Measurements from ENCODE around the gene EPN3.
A peak's percentile ranks its signal among the peaks of the same experiment; 100 is the strongest.

The EPN3 gene

DNA sequence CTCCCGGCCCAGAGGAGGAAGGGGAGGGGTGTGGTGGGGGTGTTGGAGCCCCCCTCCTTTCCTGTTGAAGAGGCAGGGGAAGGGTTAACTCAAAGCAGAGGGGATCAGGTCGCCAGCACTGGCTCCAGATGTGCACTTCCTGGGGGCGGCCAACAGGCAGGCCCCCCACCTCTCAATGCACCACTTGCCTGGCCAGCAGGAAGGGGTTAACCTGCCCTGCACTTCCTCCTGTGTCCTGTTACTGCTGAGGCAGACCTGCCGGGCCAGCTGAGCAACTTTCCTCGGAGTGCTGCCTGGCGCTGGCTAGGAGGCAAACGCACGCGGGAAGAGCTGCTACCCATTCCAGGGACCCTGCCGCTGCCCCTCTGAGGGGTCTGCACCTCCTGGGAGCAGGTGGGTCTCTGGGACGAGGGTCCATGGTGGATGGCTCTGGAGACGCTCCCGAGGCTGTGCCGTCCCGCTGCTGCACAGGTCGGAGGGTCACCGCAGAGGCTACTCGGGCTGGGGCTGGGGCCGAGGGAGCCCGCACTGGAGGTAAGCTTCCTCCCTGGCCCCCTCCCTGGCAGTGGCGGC, at the start of gene EPN3:
Gene EPN3, plus strand, starts transcription at position 284 of the 573 bp plus-strand sequence. CDS start 3,822 bp downstream, outside the sequence.
- no peak for DNase-seq

DNA sequence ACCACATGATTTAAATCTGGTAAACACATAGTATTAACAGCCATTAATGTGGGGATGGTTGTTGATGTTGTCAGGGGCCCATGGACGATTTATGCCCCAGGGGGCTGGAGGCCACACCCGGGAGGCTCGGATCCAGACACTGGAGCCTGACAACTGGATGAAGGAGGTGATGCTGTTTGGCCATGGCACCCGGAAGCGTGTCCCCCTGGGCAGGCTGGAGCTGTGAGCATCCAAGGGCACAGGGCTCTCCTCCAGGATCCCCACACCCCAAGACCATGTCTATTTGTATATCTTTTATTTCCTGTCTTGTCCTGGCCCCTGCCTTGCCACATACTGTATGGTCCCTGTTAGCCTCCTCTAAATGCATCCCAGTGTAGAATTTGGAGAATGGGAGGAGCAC, 49.3 kb upstream of the EPN3 start:
- DNase-seq, result no peak

DNA sequence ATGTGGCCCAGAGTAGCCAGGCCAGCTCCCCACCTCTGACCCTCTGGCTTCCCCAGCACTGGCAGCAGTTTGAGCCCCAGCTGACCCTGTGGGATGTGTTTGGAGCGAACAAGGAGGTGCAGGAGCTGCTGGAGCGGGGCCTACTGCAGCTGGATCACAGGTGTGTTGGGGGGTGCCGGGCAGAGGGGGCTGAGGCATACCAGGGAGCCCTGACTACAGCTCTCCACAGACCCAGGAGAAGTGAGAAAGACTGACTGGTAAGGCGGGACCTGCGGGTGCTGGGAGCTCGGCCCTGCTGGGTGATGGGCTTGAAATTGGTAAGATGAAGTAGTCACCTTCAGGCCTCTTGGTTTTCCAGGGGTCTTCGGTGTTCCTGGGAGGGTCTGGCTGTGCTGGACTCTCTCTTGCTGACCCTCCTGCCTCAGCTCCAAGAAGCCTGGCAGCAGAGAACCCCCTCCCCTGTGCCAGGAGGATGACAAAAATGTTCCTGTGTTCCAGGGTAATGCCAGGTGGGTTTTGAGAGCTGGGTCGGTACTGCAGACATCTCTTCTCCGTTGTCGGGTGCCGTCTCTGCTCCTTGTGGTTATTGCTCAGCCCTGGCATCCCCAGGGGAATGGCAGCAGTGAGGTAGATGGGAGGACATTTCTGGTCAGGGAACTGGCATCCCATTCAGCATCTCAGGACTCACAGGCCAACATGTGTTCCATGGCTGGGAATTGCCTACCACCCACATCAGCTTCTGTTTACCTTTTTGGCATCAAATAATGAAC, 48.0 kb upstream of the EPN3 start:
- no peak for DNase-seq

DNA sequence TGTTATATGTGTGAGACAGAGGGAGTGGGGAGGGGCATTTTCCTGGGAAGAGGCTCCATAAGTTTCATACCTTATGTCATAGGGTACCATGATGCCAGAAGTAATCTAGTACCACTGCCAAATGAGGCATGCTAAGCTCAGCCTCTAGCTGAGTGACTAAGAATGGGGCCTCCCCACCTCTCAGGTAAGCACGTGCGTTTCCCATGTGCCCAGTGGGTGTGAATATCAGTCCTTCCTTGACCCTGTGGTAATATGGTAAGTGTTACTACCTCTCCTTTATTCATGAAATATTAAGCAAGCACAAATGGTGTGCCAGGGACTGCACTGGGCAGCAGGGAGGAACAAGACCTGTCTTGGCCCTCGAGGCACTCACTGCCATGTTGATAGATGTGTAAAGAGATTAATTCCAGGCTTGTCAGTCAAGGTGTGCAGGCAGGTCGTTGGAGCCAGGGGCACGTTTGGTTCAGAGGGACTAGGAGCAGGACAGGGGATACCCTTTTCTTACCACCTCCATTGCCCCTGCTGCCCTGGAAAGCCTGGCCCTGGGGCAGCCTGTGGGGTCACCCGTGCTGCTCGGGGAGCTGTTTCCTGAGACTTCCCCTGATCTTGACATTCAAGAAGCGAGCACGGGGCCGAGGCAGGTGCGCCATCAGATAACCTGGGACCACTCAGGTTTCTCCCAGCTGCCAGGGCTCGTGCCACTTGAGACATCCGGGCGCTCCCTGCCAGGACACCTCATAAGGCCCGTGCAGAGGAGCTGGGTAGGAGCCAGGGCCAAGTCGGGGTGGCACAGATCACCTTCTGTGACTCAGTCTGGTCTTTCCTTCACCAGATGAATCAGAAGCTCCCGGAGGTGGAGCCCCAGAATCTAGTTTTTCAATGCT, 45.1 kb upstream of the EPN3 start:
- DNase-seq, result no peak

DNA sequence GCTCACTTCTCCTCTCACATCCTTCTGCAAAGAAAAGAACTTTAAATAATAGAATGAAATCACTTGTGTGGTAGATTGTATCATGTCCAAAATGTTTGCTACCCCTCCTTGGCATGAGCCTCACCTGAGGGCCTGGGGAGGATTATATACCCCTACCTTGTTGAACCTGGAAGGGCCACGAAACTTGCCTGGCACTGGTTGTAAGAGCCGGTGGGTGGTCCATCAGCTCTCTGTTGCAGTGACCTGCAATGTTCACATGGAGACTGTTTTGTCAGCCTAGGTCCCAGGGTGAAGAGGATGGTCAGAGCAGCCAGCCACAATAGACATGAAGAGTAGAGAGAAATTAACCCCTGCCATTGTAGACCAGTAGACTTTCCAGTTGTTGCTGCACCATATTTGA, 43.7 kb upstream of the EPN3 start:
- no peak for DNase-seq

DNA sequence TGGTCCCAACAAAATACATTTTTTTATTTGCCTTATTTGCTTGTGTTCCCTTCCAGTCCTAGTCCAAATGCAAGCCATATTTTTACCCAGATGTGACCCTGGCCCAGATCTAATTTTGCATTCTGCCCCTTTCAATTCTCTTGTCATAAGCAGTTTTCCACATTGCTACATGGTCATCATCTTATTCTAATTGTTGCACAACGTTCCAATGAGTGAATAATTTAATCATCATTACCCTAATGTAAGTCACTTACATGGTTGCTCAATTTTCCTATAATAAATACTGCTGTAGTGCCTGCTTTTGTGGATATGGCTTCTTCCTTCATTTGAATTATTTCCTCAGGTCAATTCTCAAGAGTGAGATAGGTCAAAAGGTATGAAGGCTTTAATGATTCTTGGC, 41.0 kb upstream of the EPN3 start:
- DNase-seq, result no peak

DNA sequence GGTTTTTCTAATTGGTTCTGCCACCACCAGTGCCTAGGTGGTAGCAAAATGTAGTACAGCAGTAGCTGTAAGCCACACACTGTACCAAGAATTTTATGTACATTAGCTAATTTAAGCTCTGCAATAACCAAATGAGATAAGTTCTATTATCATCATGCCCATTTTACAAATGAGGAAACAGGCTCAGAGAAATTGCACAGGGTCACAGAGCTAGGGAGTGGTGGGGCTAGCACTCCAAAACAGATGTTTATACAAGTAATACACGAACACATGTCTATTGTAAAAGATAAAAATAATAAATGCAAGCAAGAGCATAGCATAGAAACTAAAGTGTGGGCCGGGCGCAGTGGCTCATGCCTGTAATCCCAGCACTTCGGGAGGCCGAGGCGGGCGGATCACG, 40.3 kb upstream of the EPN3 start:
- DNase-seq, result no peak

DNA sequence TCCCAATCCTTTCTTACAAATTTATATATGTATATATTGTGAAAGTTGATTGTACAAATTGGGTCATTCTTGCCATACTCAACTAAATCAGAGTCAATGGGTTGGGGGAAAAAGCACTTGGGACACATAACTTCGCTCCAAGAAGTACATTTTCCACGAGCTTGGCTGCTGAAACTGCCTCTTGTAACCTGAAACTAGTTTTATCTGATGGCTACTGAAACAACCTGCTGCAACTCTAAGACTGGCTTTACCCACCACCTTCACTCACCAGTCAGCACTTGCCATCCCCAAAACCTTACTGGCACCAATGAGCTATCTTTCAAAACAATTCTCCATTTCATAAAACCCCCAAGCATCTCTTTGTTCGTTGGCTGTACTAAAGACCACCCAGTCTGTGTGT, 38.8 kb upstream of the EPN3 start:
- DNase-seq, result no peak

DNA sequence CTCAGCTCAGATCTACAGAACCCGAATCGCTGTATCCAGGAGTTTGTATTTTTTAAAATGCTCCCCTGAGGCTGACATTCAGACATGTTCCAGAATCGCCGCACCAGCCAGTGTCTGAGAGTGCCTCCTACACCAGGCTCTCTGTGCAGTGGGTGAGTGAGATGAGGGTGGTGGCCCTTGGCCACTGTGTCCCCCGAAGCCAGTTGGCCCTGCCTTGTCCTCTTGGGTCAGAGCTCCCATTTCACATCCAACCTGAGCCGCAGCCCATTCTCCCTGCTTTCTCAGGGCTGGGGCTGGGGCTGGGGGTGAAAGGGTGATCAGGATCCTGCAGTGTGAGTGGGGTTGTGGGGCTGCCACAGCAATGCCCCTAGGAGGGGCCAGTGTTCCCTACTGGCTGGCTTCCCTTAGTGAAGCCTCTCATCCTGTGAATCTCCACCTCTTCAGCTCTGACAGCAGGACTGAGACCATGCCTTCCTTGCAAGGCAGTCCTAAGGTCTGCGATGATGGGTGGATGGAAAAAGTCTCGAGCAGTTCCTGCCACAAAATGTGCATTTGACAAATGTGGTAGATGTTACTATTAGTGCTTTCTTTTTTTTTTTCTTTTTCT, 37.2 kb upstream of the EPN3 start:
- no peak for DNase-seq

DNA sequence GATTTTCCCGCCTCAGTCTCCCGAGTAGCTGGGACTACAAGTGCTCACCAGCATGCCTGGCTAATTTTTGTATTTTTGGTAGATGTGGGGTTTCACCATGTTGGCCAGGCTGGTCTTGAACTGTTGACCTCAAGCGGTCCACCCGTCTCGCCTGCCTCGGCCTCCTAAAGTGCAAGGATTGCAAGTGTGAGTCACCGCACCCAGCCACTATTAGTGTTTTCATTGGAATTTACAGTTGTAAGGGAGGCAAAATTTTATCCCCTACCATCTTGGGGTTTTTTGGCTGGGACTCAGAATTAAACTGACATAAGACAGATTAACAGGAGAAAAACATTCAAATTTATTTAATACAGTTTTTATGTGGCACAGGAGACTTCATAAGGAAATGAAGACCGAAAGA, 36.6 kb upstream of the EPN3 start:
- no peak for DNase-seq

DNA sequence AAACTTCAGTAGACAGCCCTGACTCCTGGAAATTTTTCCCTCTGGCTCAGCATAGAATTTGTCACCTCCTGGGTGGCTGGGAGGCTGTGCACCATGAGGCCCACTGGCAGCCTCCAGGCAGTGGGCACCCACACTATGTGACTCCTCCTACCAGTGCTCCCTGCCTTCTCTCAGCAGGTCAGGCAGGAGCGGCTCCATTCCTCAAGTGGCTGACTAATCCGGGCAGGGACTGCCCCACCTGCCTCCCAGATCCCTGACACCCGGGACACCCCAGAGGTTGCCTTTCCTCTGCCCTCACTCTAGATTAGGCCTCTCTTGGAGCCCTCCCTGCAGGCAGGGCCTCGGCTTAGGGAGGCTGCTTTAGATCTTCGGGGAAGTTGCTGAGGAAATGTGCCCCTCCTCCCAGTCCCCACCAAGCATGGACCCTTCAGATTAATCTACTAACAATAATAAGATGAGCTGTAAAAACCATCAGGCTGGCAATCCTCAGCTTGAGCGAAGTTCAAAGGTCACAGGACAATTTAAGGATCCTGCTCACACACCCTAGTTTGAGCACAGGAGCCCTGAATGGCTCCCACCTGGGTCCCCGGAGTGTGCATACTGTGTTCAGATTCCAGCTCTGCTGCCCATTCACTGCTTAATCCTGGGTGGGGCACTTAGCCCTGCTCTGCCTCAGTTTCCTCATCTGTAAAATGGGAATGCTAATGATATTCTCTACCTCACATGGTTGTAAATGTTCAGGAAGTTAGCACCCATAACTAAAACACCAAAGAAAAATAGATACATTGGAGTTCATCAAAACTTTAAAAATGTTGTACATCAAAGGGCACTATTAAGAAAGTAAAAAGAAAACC, 34.3 kb upstream of the EPN3 start:
- no peak for DNase-seq

DNA sequence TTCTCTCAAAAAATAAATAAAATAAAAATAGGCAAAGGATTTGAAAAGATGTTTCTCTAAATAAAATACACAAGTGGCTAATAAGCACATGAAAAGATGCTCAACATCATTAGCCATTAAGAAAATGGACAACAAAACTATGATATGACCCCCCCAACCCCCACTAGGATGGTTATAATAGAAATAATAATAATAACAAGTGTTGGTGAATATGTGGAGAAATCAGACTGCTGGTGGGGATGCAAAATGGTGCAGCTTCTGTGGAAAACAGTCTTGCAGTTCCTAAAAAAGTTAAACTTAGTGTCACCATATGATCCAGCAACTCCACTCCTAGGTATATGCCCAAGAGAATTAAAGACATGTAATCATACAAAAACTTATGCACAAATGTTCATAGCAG, 33.3 kb upstream of the EPN3 start:
- no peak for DNase-seq

DNA sequence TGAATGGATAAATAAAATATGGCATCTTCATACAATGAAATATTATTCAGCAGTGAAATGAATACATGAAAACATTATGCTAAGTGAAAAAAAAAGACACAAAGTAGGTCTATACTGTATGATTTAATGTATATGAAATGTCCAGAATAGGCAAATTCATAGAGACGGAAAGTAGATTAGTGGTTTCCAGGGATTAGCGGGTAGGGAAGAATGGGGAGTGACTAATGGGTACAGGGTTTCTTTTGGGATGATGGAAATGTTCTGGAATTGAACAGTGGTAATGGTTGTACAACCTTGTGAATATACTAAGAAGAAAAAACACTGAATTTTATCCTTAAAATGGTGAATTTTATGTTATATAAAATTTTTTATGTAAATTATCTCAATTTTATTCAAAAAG, 32.8 kb upstream of the EPN3 start:
- DNase-seq, result no peak

DNA sequence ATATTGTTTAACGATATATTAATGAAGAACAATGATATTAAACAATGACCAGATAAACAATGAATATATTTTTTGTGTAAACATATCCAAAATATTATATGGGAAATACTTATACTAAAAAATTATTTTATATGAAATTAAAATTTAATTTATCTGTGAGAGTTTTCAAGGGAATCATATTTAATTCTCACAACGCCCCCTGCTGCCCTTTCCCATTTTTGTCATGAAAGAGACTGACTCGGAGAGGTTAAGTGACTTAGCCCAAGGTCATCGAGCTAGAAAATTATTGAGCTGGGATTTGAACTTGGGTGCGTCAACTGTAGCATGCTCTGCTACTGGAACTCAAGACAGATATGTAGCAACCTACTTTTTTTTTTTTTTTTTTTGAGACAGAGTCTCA, 31.5 kb upstream of the EPN3 start:
- DNase-seq, result peak; percentile 10

DNA sequence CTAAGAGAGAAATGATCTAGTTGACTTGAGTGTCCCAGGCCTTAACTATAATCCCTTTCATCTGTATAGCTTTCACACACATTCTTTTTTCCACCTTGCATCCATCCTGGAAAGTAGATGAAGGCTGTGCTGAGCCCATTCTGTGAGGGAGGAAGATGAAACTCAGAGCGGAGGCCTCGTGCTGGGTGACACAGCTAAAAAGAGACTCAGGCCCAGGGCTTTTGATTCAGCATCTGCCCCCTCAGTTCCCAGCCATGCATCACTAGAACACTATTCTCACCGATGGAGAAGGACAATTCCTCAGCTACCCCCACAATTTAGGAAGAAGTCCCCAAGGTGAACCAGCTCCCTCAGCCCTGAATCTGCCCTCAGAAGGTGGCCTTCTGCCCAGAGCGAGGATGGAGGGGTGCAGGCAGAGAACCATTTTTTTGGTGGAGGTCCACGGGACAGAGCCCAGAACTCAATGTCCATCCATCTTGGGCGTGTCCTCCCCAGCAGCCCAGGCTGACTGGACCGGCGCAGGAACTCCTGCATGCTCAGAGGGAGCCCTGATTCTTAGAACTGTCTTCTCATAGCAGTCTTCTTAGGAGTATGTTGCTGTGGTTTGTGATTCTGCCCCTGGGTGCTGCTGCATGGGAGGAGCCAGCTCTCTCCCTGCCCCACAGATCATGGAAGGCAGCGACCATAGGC, 30.1 kb upstream of the EPN3 start:
- DNase-seq, result no peak

DNA sequence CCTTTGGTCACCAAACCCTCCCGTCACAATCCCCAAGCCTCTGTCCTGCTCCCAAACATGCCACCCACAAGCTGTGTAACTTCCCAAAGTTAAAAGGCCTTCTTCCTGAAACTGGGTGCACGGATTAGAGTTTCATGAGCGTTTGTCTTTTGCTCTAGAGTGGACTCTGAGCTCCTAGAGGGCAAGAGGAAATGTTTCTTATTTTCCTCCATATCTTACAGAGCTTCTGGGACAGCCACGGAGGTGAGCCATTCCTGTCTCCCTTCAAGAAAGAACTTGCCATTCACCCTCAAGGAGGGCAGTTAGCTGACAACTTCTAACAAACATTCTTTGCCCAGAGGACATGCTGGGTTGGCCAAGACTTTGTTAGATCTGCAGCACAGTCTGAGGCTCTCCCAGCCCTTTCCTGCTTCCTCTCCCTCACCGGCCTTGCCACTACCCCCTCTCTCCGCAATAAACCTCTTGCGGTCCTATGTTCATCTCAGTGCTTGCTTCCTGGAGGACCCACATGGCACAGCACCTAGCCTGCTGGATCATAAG, 26.9 kb upstream of the EPN3 start:
- DNase-seq, result no peak

DNA sequence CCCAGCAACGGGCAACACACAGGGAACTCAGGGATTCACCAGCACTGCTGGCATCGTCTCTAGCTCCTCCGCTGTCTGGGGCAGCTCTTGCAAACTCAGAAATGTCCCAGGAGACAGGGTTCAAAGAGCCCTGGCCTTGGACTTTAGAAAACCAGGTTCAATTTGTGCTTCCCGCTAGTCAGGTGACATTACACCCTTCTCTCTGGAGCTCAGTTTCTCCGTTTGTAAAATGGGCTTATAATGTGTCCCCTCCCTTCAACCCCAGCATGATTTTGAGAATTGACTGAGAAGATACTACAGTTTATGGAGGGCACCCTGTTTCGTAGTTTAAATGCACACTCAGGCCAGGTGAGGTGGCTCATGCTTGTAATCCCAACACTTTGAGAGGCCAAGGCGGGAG, 26.2 kb upstream of the EPN3 start:
- DNase-seq, result no peak

DNA sequence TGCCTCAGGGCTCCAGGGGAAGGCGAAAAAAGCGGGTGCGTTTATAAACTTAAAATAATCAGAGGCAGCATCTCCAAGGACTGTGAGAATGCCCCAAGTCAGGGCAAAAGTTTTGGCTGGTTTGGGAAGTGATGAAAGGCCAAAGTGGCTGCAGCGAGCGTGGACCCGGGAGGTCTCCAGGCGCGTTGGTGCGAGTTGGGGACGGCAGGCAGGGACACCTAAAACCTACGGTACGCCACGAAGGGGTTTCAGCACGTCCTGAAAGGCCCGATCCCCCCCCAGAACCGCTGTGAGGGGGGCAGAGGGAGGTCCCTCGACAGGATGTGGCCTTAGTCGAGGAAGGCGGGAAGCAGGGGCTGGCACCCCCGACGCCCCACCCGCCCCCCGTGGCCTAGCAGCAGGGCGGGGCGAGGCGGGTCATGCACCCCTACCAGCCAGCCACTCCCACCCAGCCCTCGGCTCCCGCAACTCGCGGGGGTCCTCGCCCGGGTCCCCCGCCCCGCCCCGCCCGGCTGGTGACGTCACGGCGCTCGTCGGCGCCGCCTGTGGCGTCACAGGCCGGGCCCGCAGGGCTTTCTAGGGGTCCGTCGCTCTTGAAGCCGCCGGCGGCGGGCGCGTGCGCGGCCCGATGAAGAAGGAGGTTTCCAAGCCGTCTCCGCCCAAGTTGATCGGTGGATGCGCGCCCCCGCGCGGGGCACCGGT, 24.5 kb upstream of the EPN3 start, which contains the start of gene MYCBPAP:
Gene MYCBPAP, plus strand, starts transcription at position 569 of the 702 bp plus-strand sequence. CDS start 236 bp downstream, outside the sequence.
- DNase-seq, result peak; percentile 70

DNA sequence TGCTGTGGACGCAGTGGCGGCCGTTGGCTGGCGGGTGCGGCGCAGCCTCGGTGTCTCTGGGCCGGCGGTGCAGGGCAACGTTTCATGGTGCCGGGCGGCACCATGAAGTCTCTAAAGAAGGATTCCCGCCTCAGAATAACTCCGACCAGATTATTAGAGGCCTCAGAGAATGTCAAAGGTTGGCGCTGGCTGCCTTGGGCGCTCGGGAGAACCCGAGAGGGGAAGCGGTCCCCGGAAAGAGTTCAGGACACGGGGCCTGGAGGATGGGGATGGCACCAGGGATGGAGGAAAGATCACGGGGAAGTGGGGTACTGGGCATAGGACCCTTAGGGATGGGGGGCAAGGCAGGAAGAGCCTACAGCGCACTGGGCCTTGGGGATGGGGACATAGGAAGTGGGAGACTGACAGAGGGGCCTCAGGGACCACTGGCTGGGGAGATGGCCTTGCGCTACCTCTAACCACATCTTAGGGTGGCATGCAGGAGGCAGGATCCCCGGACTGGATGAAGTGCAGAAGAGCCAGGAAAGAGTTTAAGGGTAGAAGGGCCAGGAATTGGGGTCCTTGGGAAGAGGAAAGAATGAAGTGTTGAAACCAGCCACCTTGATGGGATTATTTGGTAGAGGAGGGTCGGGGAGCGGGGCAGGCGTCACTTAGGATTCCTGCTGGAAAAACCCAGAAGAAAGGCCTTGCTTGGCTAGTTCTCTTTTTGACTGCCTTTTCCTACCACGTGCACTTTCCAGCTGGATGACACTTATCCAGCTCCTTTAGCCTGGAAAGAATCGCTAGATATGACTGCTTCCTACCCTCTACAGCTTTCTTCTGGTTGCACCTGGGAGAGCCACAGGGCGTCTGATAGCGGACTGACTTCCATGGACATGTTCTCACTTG, 23.7 kb upstream of the EPN3 start:
- no peak for DNase-seq

DNA sequence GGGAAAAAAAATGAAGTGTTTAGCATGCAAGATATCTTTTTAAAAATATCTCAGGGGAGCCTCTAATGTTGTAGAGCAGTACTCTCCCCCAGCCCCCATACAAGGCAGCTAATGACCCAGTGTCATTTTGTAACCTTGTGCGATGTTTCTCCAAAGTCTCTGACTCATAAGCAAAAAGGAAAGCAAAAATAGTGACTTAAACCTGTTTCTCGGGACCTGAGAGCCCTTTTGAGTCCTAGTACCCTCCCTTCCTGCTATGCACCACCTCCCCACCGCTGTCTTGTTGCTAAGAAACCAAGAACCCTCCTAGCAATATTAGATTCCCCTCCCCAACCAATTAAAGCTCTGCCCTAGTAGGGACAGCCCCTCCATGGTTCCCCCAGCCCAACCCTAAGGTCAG, 21.5 kb upstream of the EPN3 start:
- DNase-seq, result peak; percentile 60

All from stimulated activated naive CD4-positive, alpha-beta T cell treated with Interleukin-2 at 50 U/mL for 16 hours (primary cell).